NCI-H774 (cell line): ENCODE data around the gene MBOAT1.
A peak's percentile ranks its signal among the peaks of the same experiment; 100 is the strongest.

Source experiments
- DNase-seq: peaks from one replicate; lab custom pipeline; 2025; lab: John Stamatoyannopoulos, UW

Gene MBOAT1

GRCh38 chr6:20099156-20099555 lies 113.1 kb downstream of the MBOAT1 start:
- DNase-seq, result no peak

- DNase-seq, result no peak
These were observed 113.9 kb downstream of the MBOAT1 start for GRCh38 chr6:20098267-20098876.

DNA sequence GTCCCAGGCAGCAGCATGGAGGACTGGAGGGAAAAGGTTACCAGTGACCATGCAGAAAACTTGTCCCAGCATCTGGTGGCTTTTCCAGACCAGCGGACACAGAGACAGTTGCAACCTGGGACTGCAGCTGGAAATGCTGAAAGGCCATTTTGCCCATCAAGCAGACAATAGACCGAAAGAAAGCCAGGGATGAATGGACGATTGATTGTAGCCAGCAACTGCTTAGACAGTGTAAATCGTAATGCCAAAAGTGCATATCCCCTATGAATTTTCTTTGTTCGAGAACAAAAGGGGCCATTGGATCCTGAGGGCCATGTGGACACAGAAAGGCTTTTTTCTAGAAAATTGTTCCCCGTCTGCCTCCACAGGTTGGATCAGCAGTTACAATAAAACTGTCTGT lies 115.7 kb downstream of the MBOAT1 start:
- DNase-seq, result no peak

GRCh38 chr6:20095436-20095835 lies 116.8 kb downstream of the MBOAT1 start:
- DNase-seq, result no peak

- DNase-seq, result peak; percentile 64
These were observed 120.2 kb downstream of the MBOAT1 start for GRCh38 chr6:20092071-20092566.

DNA sequence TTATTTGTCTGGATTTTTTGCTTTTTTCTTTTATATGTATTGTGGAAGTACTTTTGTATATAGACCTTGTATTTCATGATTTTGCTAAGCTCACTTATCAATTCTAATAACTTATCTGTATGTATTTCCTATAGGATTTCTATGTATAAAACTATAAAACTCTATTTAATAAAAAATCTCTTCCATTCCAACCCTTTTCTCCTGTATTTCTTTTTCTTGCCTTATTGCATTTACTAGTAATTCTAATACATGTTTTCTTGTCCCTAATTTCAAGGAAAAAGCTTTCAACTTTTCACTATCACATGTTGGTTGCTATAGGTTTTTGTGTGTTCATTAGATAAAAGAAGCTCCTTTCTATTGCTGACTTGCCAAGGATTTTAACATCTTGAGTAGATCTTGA lies 125.3 kb downstream of the MBOAT1 start:
- no peak for DNase-seq

- DNase-seq, result no peak
These were observed 126.5 kb downstream of the MBOAT1 start for GRCh38 chr6:20085817-20086216.

DNA sequence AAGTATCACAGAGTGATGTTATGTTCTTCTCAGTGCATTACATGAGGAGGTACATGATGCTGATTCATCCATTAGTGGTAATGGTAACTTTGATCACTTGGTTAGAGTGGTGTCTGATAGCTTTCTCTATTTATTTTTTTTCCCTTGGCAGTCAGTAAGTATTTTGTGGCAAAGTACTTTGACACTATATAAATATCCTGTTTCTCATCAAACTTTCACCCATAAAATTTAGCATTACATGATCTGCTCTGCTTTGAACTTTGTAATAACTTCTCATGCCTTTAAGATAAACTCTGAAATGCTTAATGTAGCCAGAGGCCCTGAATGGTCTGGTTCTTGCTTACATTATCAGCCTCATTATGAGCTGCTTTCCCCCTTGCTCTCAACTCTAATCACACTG lies 127.9 kb downstream of the MBOAT1 start:
- DNase-seq, result no peak

DNA sequence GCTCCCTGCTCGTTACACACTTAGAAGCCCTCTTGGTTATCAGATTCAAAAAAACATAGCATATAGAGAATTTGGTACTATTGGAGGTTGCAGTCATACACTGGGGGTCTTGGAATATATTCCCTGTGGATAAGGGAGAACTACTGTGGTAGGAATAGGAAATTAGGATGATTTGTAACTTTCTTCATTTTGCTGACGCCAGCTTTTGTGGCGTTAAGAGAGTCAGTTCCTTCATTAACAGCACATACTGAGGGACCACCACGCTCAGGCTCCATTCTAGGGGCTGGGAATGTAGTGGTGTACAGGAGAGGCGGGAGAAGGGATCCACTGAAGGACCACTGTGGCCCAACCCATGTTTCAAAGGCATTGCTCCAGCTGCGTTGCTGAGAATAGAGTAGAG lies 140.3 kb downstream of the MBOAT1 start:
- no peak for DNase-seq

DNA sequence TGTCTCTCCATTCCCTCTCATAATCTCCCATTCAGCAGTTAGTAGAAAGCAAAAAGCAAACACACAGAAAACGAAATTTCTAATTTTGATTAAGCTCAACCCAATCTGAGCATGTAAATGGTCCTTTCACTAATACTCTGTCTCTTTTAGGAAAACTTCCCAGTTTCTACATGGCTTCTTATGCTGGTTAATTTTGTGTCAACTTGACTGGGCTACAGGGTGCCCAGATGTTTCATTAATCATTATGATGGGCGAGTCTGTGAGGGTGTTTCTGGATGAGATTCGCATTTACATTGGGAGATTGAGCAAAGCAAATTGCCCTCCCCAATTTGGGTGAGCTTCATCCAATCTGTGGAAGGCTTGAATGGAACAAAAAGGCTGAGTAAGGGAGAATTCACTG lies 142.2 kb downstream of the MBOAT1 start:
- no peak for DNase-seq

DNA sequence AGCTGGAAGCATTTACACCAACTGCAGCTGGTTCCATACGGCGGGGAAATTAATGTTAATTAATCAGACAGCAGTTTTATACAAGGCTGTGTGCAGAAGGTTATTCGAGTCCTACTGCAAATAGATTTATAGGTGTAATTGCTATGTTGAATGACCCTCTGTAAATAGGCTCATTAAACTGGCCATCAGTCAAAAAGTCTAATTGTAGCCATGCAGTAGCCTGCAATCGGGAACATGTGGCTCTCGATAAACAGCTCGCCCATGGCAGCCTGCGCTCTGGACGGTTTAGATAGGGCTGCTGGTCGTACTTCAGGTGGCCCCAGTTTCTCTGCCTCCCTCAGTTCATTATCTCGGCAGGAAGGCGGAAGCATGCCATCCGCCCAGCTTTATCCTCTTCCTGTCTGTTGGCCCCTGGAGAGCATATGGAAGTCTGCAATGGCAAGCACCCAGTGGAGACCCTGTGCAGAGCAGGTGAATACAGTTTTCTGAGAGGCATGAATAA lies 143.2 kb downstream of the MBOAT1 start:
- peak; percentile 91 for DNase-seq

DNA sequence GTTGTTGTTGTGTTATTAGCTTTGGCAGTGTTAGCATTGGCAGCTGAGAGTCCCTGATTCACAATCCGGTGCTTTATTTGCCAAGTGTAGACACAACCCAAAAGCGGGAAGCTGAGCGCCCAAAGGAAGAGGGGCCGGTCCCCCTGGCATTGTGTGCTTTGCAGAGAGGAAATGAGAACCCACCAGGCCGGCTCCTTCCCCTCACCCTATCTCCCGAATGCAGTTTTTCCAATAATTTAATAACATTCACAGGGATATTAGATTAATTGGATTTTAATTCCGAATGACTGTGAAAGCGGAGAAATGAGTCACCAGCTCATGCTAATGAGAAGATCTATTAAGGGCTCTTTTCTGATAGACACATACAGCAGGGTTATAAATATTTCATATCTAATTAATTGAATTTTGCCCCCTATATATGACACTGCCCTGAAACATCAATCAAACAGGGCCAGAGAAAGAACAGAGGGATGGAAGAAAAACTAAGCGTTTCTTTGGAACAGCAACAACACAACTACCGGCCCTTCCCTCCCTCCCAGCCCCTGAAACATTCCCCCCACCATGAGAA lies 143.8 kb downstream of the MBOAT1 start:
- DNase-seq, result peak; percentile 37

DNA sequence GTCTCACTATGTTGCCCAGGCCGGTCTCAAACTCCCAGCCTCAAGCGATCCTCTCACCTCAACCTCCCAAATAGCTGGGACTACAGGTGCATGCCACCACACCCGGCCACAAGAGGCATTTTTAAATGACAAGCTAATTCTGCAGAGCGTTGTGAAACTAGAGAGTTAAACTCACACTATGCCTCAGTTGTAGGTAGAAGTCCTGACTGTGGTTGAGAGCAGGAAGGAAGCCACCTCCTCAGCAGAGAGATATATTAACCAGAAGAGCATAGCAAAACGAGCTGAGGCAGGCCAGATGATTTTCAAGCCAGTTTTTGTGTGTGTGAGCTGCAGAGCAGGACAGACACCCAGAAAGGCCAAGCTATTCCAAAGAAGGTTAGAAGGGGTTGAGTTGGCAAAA lies 150.3 kb downstream of the MBOAT1 start:
- no peak for DNase-seq

- no peak for DNase-seq
These were observed 152.0 kb downstream of the MBOAT1 start for GRCh38 chr6:20060252-20060651.

DNA sequence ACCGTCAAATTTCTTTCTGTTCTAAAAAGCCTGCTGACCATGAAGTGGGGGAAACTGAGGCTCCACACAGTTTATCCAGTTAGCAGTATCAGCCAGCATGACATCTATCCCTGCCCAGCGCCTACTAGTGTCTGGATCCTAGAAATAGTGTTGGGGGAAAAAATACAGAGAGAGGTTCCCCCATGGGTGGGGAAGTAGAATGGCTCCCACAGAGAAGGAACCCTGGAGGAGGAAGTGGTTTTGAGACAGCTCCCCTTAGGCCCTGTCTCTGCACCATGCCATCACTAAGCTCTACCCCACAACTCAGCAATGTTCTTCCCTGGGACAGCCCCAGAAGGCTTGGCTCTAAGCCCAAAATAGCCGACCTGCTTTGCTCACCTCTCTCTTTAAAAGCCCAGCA lies 153.4 kb downstream of the MBOAT1 start:
- no peak for DNase-seq

DNA sequence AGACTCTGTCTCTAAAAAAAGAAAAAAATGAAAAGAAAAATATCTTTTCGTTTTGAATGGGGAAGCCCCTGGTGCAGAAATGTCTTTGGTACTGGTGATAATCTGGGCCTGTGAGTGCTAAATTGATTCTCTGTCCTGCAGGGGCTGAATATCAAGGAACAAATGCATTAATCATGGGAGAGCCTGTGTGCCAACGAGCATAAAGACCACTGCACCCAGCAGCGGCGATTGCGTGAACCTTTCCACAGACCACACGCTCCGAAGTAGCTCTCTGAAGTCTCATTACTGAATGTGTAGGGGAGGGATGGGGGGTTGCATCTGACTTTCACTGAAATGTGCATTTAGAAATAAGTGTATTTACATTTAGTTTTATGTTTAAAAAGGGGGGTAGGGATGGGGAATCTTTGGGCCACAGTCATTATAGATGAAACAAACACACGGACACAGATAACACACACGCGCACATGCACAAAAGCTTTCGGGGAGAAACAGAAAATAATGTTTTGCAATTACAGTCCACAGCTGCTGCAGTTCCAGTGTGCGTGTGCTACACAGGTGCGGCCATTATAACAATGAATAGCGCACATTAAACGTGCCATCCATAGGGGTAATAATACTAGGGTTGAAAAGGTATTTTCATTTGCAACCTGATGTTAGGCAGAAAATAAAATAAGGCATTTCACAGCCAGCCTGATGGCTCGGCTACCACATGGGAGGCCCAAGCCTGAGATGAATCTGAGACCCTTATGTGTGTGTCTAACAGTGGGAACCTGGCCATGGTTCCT lies 154.0 kb downstream of the MBOAT1 start:
- no peak for DNase-seq

GRCh38 chr6:20056350-20056992 lies 155.8 kb downstream of the MBOAT1 start:
- peak; percentile 75 for DNase-seq

- no peak for DNase-seq
These were observed 156.4 kb downstream of the MBOAT1 start for GRCh38 chr6:20055916-20056315.
